HepG2 (cell line): ENCODE results near the gene SPHK1. TPM values are rescaled to one million over a fixed set of nuclear protein-coding genes. Genes with fewer than 3 reads are reported as not detected.

ENCODE experiments used
- CREB3 ChIP-seq: sonication (generic); formaldehyde crosslinking; IDR thresholded peaks from 2 replicates; pipeline ENCODE4 v1.5.0; 2020; ENCODE audit warnings: missing genetic modification reagents
- DPF2 ChIP-seq: sonication (generic); formaldehyde crosslinking; IDR thresholded peaks from 2 replicates; pipeline ENCODE4 v1.4.0; 2020; ENCODE audit warnings: mild to moderate bottlenecking, low read depth, missing genetic modification reagents, borderline replicate concordance
- E2F2 ChIP-seq: sonication (generic); formaldehyde crosslinking; IDR thresholded peaks from 2 replicates; pipeline ENCODE4 v1.4.0; 2020; ENCODE audit warnings: missing genetic modification reagents, borderline replicate concordance
- GATAD1 ChIP-seq: IDR thresholded peaks from 2 replicates; pipeline ENCODE4 v1.6.1; 2016; ENCODE audit warnings: missing genetic modification reagents, missing compliant biosample characterization
- HNRNPLL ChIP-seq: fragments of 200-400 bp; formaldehyde crosslinking; IDR thresholded peaks from 2 replicates; pipeline ENCODE4 v1.6.1; 2017; ENCODE audit warnings: mild to moderate bottlenecking, low read depth, low read length; ENCODE audit not compliant: poor library complexity, severe bottlenecking
- MAX ChIP-seq: IDR thresholded peaks from 2 replicates; pipeline ENCODE4 v1.6.1; 2012; ENCODE audit warnings: inconsistent platforms
- MEIS1 ChIP-seq: sonication (generic); formaldehyde crosslinking; IDR thresholded peaks from 2 replicates; pipeline ENCODE4 v1.9.0; 2021; ENCODE audit warnings: mild to moderate bottlenecking, missing genetic modification reagents, moderate library complexity, borderline replicate concordance
- NFE2 ChIP-seq: sonication (generic); formaldehyde crosslinking; IDR thresholded peaks from 2 replicates; pipeline ENCODE4 v1.4.0; 2020; ENCODE audit warnings: missing genetic modification reagents
- RARA ChIP-seq: IDR thresholded peaks from 2 replicates; pipeline ENCODE4 v1.6.1; 2016; ENCODE audit warnings: missing genetic modification reagents, missing compliant biosample characterization
- RARG ChIP-seq: sonication (generic); formaldehyde crosslinking; IDR thresholded peaks from 2 replicates; pipeline ENCODE4 v1.4.0; 2020; ENCODE audit warnings: low read depth, mild to moderate bottlenecking, missing genetic modification reagents
- RBM39 ChIP-seq: fragments of 200-400 bp; formaldehyde crosslinking; IDR thresholded peaks from one replicate; pipeline ENCODE4 v1.6.1; 2018; ENCODE audit warnings: antibody characterized with exemption, mild to moderate bottlenecking, low read depth, low read length; ENCODE audit not compliant: poor library complexity, severe bottlenecking
- SNRNP70 ChIP-seq: fragments of 200-400 bp; formaldehyde crosslinking; IDR thresholded peaks from 2 replicates; pipeline ENCODE4 v1.6.1; 2017; ENCODE audit warnings: mild to moderate bottlenecking, low read depth, low read length, moderate library complexity
- SRF ChIP-seq: IDR thresholded peaks from 2 replicates; pipeline ENCODE4 v1.6.1; 2011; ENCODE audit warnings: mild to moderate bottlenecking, low read depth, low read length, moderate library complexity
- TARDBP ChIP-seq: sonication (generic); formaldehyde crosslinking; IDR thresholded peaks from 2 replicates; pipeline ENCODE4 v1.8.0; 2022; ENCODE audit warnings: mild to moderate bottlenecking, missing genetic modification reagents
- TBX3 ChIP-seq: fragments of 450-650 bp; IDR thresholded peaks from 2 replicates; pipeline ENCODE4 v1.6.1; 2017; ENCODE audit warnings: antibody characterized with exemption, mild to moderate bottlenecking, inconsistent platforms, borderline replicate concordance
- TIGD3 ChIP-seq: sonication (generic); formaldehyde crosslinking; IDR thresholded peaks from 2 replicates; pipeline ENCODE4 v1.5.1; 2020; ENCODE audit warnings: mild to moderate bottlenecking, missing genetic modification reagents, borderline replicate concordance
- ZFP90 ChIP-seq: sonication (generic); formaldehyde crosslinking; IDR thresholded peaks from 2 replicates; pipeline ENCODE4 v1.8.0; 2022; ENCODE audit warnings: missing genetic modification reagents, mild to moderate bottlenecking, inconsistent platforms, borderline replicate concordance
- ZNF10 ChIP-seq: sonication (generic); formaldehyde crosslinking; IDR thresholded peaks from 2 replicates; pipeline ENCODE4 v1.4.0; 2020; ENCODE audit warnings: mild to moderate bottlenecking, low read depth, missing genetic modification reagents, borderline replicate concordance
- ZNF24 ChIP-seq: fragments of 450-650 bp; IDR thresholded peaks from 2 replicates; pipeline ENCODE4 v1.6.1; 2017; ENCODE audit warnings: antibody characterized with exemption, mild to moderate bottlenecking
- ZNF281 ChIP-seq: sonication (generic); formaldehyde crosslinking; IDR thresholded peaks from 2 replicates; pipeline ENCODE4 v1.4.0; 2020; ENCODE audit warnings: missing genetic modification reagents, borderline replicate concordance
- ZNF460 ChIP-seq: sonication (generic); formaldehyde crosslinking; IDR thresholded peaks from 2 replicates; pipeline ENCODE4 v1.5.1; 2020; ENCODE audit warnings: missing genetic modification reagents, mild to moderate bottlenecking, borderline replicate concordance
- ZNF576 ChIP-seq: sonication (generic); formaldehyde crosslinking; IDR thresholded peaks from 2 replicates; pipeline ENCODE4 v1.4.0; 2020; ENCODE audit warnings: mild to moderate bottlenecking, missing genetic modification reagents
- polyA plus RNA-seq, 8 experiments: library from polyadenylated mRNA; depleted of rRNA in 3 of 8; stranded (reverse) in 7 of 8; unstranded in 1 of 8; fragments of >200 nt; fragmentation: Illumina TruSeq in 4 of 8; extraction: Trizol in 4 of 8; gene quantifications; 2 replicates each; pipeline versions ENCODE4 v1.2.1 to v1.2.3, GENCODE V29; 2011 to 2016; ENCODE audit warnings: low read depth in 4 of 8, missing spikeins in 1 of 8, mixed read lengths in 1 of 8; ENCODE audit not compliant: insufficient read depth in 1 of 8
- total RNA-seq, 5 experiments: library from RNA; depleted of rRNA; stranded (reverse); fragments of >200 nt; fragmentation: Illumina TruSeq; extraction: Trizol; gene quantifications; 2 replicates each; pipeline ENCODE4 v1.2.3, GENCODE V29; 2016; ENCODE audit warnings: low read depth in 1 of 5

Gene SPHK1
- total and polyA plus RNA-seq, 2 of the 13 experiments (the other 11 are each of a cell fraction or from before 2014, with no cell fraction given), result 129 to 160 TPM

GRCh38 chr17:76382351-76382802 lies 2.0 kb upstream of the SPHK1 start (continued):
- TF ChIP-seq MEIS1 (CRISPR knock-in tag) (peak; percentile 91), TARDBP (CRISPR knock-in tag) (peak; percentile 85; the same call in 1 of the 2 replicates), RARG (0 out of 2 replicates have a peak, but pooled peaks have one; percentile 5), CREB3 (CRISPR knock-in tag) (no peak; the same call in 1 of the 2 replicates), HNRNPLL (peak; percentile 75), TIGD3 (CRISPR knock-in tag) (no peak; the same call in 1 of the 2 replicates), TBX3 (no peak), ZNF281 (peak; percentile 92), RBM39 (no peak), MAX (no peak; the same call in 1 of the 2 replicates), ZNF24 (no peak), SRF (no peak), GATAD1 (CRISPR knock-in tag) (peak; percentile 44; the same call in 1 of the 2 replicates), SNRNP70 (no peak), ZFP90 (CRISPR knock-in tag) (no peak), RARA (peak; percentile 77), NFE2 (no peak), ZNF576 (no peak), ZNF460 (CRISPR knock-in tag) (no peak), E2F2 (CRISPR knock-in tag) (no peak), ZNF10 (CRISPR knock-in tag) (no peak), DPF2 (CRISPR knock-in tag) (peak; percentile 76; the same call in 1 of the 2 replicates)
